GM19023 (cell line): Measurements from ENCODE around the gene ASB15.
"Not testable (repeated sequence)": the region's sequence is repeated elsewhere in the genome, so short reads cannot be mapped to it uniquely, and the experiment has no call there.

ENCODE experiments used
- ATAC-seq: cut with Tn5 transposase; IDR thresholded peaks from one replicate; pipeline ENCODE4 v1.9.1; 2021; ENCODE audit warnings: mild to moderate bottlenecking, moderate library complexity; ENCODE audit not compliant: unreplicated experiment

The ASB15 gene

DNA sequence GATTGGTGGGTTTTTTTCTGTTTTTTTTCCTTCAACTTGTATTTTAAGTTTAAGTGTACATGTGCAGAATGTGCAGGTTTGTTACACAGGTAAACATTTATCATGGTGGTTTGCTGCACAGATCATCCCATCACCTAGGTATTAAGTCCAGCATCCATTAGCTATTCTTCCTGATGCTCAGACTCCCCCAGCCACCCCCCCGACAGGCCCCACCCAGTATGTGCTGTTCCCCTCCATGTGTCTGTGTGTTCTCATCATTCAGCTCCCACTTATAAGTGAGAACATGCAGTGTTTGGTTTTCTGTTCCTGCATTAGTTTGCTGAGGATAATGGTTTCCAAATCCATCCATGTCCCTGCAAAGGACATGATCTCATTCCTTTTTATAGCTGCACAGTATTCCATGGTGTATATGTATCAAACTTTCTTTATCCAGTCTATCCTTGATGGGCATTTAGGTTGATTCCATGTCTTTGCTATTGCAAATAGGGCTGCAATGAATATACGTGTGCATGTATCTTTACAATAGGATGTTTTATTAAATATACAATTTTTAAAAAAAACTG is 32.5 kb downstream of the ASB15 start:
- ATAC-seq = not testable (repeated sequence)

DNA sequence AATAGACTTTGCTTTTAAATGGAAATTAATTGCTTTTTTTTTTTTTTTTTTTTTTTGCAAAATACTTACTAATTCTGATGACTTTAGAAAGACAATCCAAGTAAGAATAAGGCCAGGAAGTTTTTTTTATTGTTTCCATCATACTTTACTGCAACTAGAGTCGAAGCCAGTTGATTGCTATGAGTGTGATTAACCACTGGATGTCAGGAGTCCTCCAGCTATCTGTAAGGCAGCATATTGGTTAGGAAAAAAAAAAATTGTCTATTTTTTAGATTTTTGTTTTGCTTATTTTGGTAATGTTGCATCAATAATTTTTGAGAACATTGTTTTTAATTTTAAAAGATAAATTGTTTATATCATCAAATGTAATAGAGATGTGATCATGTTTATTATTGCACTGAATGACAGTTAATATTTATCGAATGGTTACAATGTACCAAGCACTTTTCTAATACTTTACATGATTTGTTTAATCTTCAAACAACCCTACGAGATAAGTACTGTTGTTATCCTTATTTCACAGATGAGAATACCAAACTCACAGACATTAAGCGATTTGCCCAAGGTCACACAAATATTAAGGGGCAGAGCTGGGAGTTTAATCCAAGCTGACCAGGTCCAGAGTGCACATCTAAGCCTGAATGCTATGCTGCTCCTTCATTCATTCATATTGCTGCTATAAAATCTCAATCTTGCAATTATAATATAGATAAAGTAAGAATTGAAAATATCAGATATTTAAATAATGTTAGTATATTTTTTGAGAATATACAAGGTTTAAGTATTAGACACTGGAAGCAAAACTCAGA is 34.1 kb downstream of the ASB15 start:
- no peak for ATAC-seq

- ATAC-seq = no peak
Observed at GRCh38 chr7:123637203-123637602, 35.6 kb downstream of the ASB15 start.

DNA sequence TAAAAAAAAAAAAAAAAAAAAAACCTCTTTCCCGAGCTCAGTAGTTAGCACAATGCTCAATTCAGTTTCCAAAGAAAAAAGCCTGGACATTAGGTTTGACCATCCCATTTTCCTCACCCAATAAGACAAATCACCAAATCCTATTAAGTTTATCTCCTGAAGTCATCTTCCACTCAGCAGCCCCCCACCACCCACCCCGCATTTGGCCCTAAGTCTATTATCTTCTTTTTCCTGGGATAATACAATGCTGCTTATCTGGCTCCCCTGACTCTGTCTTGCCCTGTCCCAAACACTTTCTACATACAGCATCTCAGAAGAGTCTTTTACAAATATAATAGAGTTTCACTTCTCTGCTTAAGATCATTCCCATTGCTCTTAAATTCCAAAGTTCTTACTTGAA is 36.3 kb downstream of the ASB15 start:
- ATAC-seq = no peak

GRCh38 chr7:123639631-123640030 is 38.0 kb downstream of the ASB15 start:
- ATAC-seq = no peak

DNA sequence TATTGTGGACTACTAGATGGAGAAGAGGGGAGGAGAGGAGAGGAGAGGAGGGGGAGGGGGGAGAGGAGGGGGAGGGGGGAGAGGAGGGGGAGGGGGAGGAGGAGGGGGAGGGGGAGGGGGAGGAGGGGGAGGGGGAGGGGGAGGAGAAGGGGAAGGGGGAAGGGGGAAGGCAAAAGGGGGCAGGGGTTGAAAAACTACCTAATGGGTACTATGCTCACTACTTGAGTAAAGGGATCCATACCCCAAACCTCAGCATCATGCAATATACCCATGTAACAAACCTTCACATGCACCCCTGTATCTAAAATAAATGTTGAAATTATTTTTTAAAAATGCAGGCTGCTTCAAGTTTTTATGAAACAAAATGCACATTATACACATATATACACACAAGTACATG is 39.0 kb downstream of the ASB15 start:
- no peak for ATAC-seq

DNA sequence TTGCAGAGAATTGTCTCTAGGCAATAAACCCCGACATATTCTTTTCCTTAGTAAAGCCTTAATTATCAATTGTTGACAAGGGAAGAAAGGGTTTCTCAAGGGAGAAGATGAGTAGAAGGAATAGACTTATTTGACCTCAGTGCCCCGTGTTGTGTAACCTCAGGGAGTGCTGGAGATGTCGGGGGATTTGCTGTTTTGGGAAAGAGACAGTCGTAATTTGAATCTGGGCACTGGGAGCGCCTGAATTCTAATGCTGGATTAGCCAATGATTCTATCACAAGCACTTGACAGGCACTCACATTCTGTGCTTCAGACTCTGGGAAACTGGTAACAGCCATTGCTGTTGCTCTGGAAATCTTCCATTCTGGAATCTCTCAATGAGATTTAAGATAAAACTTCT is 40.3 kb downstream of the ASB15 start:
- no peak for ATAC-seq

- ATAC-seq = no peak
Observed at GRCh38 chr7:123643495-123644441, 42.1 kb downstream of the ASB15 start.

DNA sequence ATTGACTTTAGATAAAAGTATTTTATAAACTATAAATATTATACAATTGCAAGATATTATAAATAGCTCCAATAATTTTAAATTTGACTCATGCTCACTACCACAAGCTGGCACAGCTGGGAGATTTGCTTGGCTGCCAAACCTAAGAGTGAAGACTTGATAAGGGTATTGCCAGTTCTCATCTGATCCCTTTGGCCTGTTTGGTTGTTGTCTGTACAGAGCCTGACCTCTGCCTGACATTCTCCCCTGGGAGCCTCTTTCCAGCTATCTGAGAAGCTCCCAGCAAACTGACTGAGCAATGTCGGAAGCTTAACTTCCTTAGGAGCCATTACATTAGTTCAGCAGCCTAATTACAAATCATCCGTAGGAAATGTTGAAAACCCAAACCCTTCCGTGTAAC is 43.9 kb downstream of the ASB15 start:
- ATAC-seq = no peak

GRCh38 chr7:123647106-123647730 is 45.6 kb downstream of the ASB15 start:
- ATAC-seq = no peak

DNA sequence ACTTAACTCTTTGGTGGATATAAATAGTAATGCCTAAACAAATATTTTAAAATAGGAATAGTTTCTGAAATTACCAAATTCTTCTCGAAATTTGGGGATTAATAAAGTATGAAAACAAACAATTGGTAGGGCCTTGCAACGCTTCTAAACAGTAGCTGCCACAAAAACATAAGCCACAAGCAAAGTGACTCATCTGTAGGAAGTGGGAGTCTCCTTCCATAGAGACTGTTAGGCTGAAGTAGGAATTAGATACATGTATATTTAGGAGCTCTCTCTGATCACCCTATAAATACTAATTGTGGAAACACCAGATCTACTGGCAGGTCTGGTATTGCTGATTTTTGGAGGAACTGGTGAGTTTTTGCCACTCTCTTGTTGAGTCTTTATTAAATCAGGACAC is 48.3 kb downstream of the ASB15 start:
- no peak for ATAC-seq

DNA sequence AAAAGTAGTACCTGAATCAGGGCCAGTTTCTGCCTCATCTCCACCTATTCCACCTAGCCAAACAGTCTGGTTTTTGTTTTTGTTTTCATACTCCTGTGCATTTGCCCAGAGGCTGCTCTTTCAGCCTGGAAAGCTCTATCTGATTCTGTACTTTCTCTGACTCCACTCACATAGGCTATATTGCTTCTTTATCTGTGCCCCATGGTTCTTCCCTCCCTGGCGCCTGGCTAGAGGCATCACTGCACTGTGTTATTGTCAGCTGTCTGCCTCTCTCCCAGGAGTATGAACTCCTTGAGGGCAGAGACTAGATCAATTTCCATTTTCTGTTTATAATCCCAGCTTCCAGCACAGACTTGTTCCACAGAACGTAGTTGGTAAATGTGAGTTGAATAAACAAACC is 49.0 kb downstream of the ASB15 start:
- ATAC-seq = no peak

DNA sequence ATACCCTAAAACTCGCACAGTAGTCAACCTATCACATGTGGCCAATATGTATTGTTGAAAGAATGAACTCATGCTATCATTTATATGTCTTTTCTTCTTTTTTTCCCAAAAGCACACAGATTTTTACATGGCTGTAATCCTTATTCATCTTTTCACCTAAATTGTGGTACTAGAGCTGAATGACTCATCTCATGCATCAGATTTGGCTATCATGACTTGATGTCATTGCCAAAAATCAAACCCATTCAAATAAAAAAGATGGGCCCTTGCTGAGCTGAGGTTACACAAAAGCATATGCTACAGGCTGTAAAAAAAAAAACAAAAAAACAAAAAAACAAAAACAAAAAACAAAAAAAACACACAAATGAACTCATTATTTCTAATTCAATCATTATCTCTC is 50.8 kb downstream of the ASB15 start:
- ATAC-seq = no peak

DNA sequence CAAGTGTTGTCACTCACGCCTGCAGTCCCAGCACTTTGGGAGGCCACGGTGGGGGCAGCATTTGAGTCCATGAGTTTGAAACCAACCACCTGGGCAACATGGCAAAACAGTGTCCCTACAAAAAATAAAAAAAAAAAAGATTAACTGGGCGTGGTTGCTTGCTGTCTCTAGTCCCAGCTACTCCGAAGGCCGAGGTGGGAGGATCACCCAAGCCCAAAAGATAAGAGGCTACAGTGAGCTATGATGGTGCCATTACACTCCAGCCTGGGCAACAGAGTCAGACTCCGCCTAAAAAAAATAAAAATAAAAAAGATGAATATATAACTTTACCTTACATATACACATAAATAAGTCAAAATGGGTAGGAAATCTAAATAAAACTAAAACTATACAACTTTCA is 51.5 kb downstream of the ASB15 start:
- ATAC-seq = no peak

- ATAC-seq = no peak
Observed at GRCh38 chr7:123655614-123656013, 54.0 kb downstream of the ASB15 start, which contains the start of gene LMOD2. TSS of gene LMOD2 (plus strand) at chr7:123655866. CDS start at chr7:123655964, 98 bp downstream.

DNA sequence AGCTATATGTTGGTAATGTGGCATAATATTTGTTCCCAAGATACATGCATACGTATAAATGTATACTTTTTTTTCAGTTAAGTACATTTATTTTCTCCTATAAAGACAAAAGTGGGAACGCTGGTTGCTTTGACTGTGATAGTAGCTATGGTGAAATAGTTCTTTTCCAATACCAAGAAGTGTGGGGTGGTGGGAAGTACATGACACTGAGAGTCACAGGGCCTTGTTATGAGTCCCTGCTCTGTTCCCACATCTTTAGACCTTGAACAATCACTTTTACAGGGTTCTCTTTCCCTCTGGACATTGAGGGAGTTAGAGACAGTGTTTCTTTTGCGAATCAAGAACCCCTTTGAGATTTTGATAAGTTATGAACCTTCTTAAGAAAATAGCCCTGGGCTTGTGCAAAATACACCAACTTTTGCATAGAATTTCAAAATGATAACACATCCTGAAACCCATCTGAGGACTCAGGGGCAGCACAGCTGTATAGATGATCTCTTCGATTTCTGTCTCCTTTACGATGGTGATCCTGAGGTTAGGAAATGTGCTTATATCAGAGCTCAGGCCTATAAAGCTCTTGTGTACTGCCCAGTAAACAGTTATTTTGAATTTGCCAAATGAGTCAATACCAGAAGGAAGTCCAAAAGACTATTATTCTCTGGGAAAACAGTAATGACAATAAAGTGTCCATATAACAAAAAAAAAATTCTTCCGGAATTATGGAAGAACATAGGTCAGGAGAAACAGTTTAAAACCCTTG is 55.1 kb downstream of the ASB15 start:
- ATAC-seq = no peak

GRCh38 chr7:123657304-123657685 is 55.7 kb downstream of the ASB15 start:
- ATAC-seq = no peak

GRCh38 chr7:123658023-123658422 is 56.4 kb downstream of the ASB15 start:
- ATAC-seq = no peak

DNA sequence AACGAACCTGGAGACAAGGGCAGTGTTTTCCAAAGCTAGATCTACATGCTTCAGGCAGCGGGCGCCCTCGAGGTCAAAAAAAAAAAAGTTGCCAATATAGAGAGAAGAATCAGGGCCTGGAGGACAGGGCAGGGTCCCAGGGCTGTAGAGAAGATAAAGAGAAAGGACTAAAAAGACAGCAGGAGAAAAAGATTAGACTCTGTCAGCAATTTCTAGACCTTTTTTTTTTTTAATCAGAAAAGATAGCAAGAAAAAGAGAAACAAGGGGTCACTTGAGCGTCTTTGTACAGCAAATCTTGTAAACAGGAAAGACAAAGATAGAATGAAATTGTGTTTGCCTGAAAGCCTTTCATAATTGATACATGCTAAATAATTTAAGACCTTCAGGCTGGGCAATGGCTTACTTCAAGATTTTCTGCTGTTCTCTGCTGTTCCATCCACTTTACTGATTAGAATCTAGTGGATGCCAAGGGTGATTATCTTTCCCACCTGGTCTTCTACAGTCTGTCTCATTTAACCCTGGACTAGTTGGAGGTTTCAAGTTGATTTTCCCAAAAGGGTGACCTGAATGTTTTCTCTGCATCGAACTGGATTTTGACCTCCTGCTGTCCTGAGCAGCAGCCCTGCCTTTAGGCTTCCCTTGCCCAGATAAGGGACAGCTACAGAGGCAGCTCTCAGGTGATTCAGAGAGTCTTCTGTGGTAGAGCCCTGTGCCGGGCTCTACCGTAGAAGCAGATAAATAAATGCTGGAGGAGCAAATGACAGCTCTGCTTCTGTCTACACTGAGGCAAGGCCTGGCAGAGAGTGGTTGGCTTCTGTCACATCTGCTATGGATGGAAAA is 59.1 kb downstream of the ASB15 start:
- no peak for ATAC-seq
